GM21528 (cell line): Measurements from ENCODE around the gene CDC42EP1.
"Not testable (repeated sequence)": the region's sequence is repeated elsewhere in the genome, so short reads cannot be mapped to it uniquely, and the experiment has no call there.

ENCODE experiments used
- ATAC-seq: cut with Tn5 transposase; IDR thresholded peaks from one replicate; pipeline ENCODE4 v1.9.1; 2021; ENCODE audit warnings: mild to moderate bottlenecking, moderate library complexity; ENCODE audit not compliant: unreplicated experiment, low FRiP score

Gene CDC42EP1

GRCh38 chr22:37559901-37560607 lies at the start of gene CDC42EP1:
CDC42EP1 (plus strand) TSS chr22:37560480; CDS start chr22:37566350, 5,870 bp downstream.
- no peak for ATAC-seq

- no peak for ATAC-seq
These were observed 48.7 kb upstream of the CDC42EP1 start for GRCh38 chr22:37511395-37512104.

- ATAC-seq: no peak
These were observed 45.7 kb upstream of the CDC42EP1 start for GRCh38 chr22:37514526-37515051.

- no peak for ATAC-seq
These were observed 44.4 kb upstream of the CDC42EP1 start for GRCh38 chr22:37515901-37516300.

GRCh38 chr22:37516456-37516855 lies 43.8 kb upstream of the CDC42EP1 start:
- no peak for ATAC-seq

GRCh38 chr22:37517826-37518450 lies 42.3 kb upstream of the CDC42EP1 start:
- ATAC-seq: no peak

GRCh38 chr22:37518509-37519267 lies 41.6 kb upstream of the CDC42EP1 start:
- ATAC-seq: no peak

- no peak for ATAC-seq
These were observed 40.7 kb upstream of the CDC42EP1 start, which contains the start of gene CARD10 for GRCh38 chr22:37519268-37520195. CARD10 (minus strand) TSS chr22:37519415; CDS start chr22:37519200, 215 bp downstream.

GRCh38 chr22:37520776-37521191 lies 39.5 kb upstream of the CDC42EP1 start:
- ATAC-seq: no peak

GRCh38 chr22:37521236-37521739 lies 39.0 kb upstream of the CDC42EP1 start:
- ATAC-seq: no peak

- ATAC-seq: no peak
These were observed 37.8 kb upstream of the CDC42EP1 start for GRCh38 chr22:37522482-37522881.

- ATAC-seq: no peak
These were observed 35.1 kb upstream of the CDC42EP1 start for GRCh38 chr22:37525073-37525745.

- no peak for ATAC-seq
These were observed 34.4 kb upstream of the CDC42EP1 start for GRCh38 chr22:37525746-37526350.

- no peak for ATAC-seq
These were observed 33.9 kb upstream of the CDC42EP1 start for GRCh38 chr22:37526376-37526775.

- not testable (repeated sequence) for ATAC-seq
These were observed 33.1 kb upstream of the CDC42EP1 start for GRCh38 chr22:37527081-37527752.

GRCh38 chr22:37527952-37528351 lies 32.3 kb upstream of the CDC42EP1 start:
- ATAC-seq: not testable (repeated sequence)

- no peak for ATAC-seq
These were observed 30.5 kb upstream of the CDC42EP1 start for GRCh38 chr22:37529652-37530345.
